Keratinocyte (primary cell): ENCODE measurements around the gene NALCN.

Experiments used
- CTCF ChIP-seq, 3 experiments: IDR thresholded peaks in 1 of 3; conservative IDR thresholded peaks in 1 of 3; optimal IDR thresholded peaks in 1 of 3; 2 replicates in 2 of 3; 3 replicates in 1 of 3; pipeline versions ENCODE3 to v1.5.1; 2011; ENCODE audit warnings: low read length in 3 of 3, mild to moderate bottlenecking in 3 of 3, moderate library complexity in 2 of 3, control low read depth in 1 of 3, inconsistent platforms in 1 of 3; ENCODE audit not compliant: insufficient read depth in 2 of 3; ENCODE audit errors: extremely low read depth in 1 of 3
- EZH2 ChIP-seq: IDR thresholded peaks from one replicate; pipeline ENCODE4 v1.6.1; 2012; ENCODE audit warnings: inconsistent platforms, mild to moderate bottlenecking, low read length, moderate library complexity

DNA sequence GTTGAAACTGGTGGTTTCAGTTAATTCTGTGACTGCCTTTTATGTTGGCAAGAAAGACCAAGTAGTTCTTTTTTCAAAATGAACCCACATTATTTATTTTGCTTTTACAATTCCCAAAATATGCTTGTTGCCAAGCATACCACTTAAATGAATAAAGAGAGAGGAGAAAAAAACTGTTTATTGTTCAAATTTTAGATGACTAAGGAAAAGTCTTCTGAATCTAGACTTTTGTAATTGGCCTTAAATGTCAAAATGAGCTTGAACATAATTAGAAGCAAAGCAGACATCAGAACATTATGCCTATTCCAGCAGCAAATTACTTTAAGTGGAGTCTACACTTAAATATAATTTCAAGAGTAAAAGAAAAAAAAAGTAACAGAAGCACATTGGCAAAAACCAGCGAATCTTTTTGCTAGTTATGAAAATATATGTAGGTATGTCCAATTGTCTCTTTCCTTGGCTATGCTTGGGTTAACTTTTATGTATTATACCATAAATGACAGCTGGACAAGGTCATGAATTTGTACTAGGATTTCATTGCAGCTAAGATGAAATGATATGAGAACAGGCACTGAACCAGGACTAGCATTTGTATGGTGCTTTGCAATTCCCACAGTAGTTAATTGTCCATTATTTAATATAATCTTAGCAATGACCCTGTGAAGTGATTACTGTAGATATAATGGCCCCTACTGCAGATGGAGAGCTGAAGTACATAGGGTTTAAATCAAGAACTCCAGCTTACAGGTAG is 211.9 kb downstream of the NALCN start:
- TF ChIP-seq EZH2 (no peak), CTCF (optimal IDR thresholded peaks at IDR 0.05 in 1 of 3, IDR thresholded peaks at IDR 0.05 in 1 of 3, conservative IDR thresholded peaks at IDR 0.05 in 1 of 3; ENCODE audit: extremely low read depth in 1 of 3, insufficient read depth in 2 of 3, low read length in 3 of 3) (no peak)
